ENCODE data around the gene TNXB. TPM values are rescaled to one million over a fixed set of nuclear protein-coding genes. Genes with fewer than 3 reads are reported as not detected.
"Not testable (repeated sequence)": the region's sequence is repeated elsewhere in the genome, so short reads cannot be mapped to it uniquely, and the experiment has no call there.

Gene TNXB
- total and polyA plus RNA-seq, 8 donors = 15.1 to 408 (median 44.6) TPM

DNA sequence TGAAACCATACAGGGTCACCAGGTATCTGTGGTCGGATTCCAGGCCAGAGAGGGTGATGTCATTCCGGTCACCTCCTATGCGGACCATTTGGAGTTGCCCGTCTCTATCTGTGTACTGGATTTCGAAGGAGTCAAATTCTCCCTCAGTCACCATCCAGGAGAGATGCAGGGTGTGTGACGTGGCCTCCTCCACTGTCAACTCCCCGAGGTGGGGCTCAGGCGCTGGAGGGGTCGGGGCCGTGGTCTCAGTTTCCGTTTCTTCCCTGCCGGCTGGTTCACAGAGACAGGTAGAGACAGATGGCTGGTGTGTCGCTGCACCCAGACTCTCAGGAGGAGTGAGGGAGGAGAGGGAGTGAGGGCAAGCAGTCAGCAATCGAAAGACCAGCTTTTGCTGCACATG, 40.3 kb downstream of the TNXB start:
- no peak for DNase-seq
- 86 to 93% (median 88%) methylated on average over 11 to 14 of the region's 14 CpGs for WGBS, 5 donors
- Histone ChIP-seq H3K9me3 (no peaks in the 10 kb centered on the region), H3K36me3 (peaks cover 3 to 53% (median 48%) of the 10 kb centered on the region in 4 donors), H3K4me1 (no peaks in the 10 kb centered on the region), H3K4me3 (no peak overlapping the region), H3K27me3 (no peaks in the 10 kb centered on the region), H3K27ac (no peak overlapping the region)
- TF ChIP-seq EP300 (IDR thresholded peaks at IDR 0.05) (no peak), POLR2A (IDR thresholded peaks at IDR 0.05) (no peak), POLR2AphosphoS5 (IDR thresholded peaks at IDR 0.05) (no peak)
- TF ChIP-seq, protein P1, sequence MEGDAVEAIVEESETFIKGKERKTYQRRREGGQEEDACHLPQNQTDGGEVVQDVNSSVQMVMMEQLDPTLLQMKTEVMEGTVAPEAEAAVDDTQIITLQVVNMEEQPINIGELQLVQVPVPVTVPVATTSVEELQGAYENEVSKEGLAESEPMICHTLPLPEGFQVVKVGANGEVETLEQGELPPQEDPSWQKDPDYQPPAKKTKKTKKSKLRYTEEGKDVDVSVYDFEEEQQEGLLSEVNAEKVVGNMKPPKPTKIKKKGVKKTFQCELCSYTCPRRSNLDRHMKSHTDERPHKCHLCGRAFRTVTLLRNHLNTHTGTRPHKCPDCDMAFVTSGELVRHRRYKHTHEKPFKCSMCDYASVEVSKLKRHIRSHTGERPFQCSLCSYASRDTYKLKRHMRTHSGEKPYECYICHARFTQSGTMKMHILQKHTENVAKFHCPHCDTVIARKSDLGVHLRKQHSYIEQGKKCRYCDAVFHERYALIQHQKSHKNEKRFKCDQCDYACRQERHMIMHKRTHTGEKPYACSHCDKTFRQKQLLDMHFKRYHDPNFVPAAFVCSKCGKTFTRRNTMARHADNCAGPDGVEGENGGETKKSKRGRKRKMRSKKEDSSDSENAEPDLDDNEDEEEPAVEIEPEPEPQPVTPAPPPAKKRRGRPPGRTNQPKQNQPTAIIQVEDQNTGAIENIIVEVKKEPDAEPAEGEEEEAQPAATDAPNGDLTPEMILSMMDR (IDR thresholded peaks at IDR 0.05) = no peak
- intact Hi-C loops (cut with DNase I; ENCODE audit: low total_unique reads) = no loop called here

DNA sequence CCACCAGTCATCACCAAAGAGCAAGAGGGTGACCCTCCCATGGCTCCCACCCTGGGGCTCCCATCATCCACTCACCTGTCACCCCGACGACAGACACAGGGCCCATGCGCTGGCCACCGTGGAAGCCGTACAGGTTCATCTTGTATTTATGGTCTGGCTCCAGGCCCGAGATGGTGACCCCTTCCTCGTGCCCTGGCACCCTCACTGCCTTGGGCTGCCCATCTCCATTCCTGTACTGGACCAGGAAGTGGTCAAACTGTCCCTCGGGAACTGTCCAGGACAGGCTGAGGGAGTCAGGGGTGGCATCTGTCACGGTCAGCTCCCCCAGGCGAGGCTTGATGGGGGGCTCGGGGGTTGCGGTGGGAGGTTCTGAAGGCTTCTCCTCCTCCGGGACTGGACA, 40.8 kb downstream of the TNXB start:
- 87 to 94% (median 90%) methylated on average over 12 to 13 of the region's 13 CpGs; no CpG with 5 or more reads in 1 of the 5 donors for whole genome bisulfite sequencing, 5 donors
- H3K27ac ChIP-seq; intact Hi-C loops (cut with DNase I; ENCODE audit: low total_unique reads); H3K27me3 ChIP-seq; DNase-seq; H3K4me1 ChIP-seq; H3K9me3 ChIP-seq; H3K4me3 ChIP-seq: not testable (repeated sequence)
- peaks cover 3 to 54% (median 45%) of the 10 kb centered on the region in 4 donors for H3K36me3 ChIP-seq

DNA sequence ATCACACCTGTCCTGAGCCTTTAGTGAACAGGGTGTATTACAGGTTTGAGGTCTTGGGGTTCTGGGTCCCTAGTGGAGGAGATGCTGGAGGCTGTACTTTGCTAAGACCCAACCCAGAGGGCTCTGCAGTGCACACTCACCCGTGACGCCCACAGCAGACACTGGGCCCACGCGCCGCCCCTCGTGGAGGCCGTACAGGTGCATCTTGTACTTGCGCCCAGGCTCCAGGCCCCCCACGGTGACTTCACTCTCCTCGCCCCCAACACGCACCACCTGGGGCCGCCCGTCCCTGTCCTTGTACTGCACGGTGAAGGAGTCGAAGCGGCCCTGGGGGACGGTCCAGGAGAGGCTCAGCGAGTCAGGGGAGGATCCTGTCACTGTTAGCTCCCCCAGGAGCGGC, 41.6 kb downstream of the TNXB start:
- DNase-seq; H3K4me3 ChIP-seq; H3K9me3 ChIP-seq; intact Hi-C loops (cut with DNase I; ENCODE audit: low total_unique reads); H3K27me3 ChIP-seq; H3K4me1 ChIP-seq; H3K27ac ChIP-seq: not testable (repeated sequence)
- 87 to 97% (median 91%) methylated on average over 15 to 19 of the region's 19 CpGs for WGBS, 5 donors
- H3K36me3 ChIP-seq = peaks cover 3 to 55% (median 39%) of the 10 kb centered on the region in 4 donors

DNA sequence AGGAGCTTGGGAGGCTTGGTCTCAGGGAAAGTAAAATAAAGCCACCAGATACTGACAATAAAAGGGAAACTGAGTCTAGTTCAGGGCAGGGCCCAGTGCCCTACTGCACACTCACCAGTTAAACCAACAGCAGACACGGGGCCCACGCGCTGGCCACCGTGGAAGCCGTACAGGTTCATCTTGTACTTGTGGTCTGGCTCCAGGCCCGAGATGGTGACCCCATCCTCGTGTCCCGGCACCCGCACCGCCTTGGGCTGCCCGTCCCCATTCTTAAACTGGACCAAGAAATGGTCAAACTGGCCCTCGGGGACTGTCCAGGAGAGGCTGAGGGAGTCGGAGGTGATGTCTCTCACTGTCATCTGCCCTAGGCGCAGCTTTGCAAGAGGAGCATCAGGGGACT, 44.4 kb downstream of the TNXB start:
- no peaks in the 10 kb centered on the region for H3K9me3 ChIP-seq
- H3K27me3 ChIP-seq = no peaks in the 10 kb centered on the region
- no peak overlapping the region for H3K4me3 ChIP-seq
- no peaks in the 10 kb centered on the region for H3K4me1 ChIP-seq
- WGBS, 5 donors = 92 to 95% (median 93%) methylated on average over 14 of the region's 14 CpGs
- H3K36me3 ChIP-seq = peaks cover 3 to 59% (median 46%) of the 10 kb centered on the region in 4 donors
- intact Hi-C loops (cut with DNase I; ENCODE audit: low total_unique reads) = no loop called here
- DNase-seq = no peak
- no peak overlapping the region for H3K27ac ChIP-seq
- TF ChIP-seq EP300 (IDR thresholded peaks at IDR 0.05) (no peak), POLR2A (IDR thresholded peaks at IDR 0.05) (no peak), POLR2AphosphoS5 (IDR thresholded peaks at IDR 0.05) (no peak)
- TF ChIP-seq, protein P1 (IDR thresholded peaks at IDR 0.05) = no peak

DNA sequence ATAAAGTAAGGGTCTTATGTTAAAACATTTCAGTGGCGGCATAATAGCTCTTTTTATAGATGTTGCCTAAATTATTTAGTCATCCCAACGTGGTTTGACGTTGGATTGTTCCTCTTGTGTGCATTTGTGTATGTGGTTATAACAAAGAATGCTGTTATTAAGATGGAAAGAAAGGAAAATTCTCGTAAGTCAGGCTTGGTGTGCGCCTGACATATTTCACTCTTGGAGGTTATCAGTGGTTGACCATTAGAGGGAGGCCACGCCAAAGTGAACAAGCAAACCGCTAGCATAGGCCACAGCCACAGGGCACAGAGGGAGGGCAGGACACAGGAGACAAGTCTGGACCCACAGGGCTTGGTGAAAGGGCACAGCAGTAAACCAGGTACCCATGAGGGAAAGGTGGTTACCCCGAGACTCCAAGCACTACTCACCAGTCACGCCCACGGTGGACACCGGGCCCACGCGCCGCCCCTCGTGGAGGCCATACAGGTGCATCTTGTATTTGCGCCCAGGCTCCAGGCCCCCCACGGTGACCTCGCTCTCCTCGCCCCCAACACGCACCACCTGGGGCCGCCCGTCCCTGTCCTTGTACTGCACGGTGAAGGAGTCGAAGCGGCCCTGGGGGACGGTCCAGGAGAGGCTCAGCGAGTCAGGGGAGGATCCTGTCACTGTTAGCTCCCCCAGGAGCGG, 48.0 kb downstream of the TNXB start:
- no peaks in the 10 kb centered on the region for H3K9me3 ChIP-seq
- H3K27me3 ChIP-seq = no peaks in the 10 kb centered on the region
- H3K4me3 ChIP-seq = no peak overlapping the region
- intact Hi-C loops (cut with DNase I; ENCODE audit: low total_unique reads) = no loop called here
- no peak overlapping the region for H3K27ac ChIP-seq
- TF ChIP-seq POLR2A (IDR thresholded peaks at IDR 0.05) = no peak
- TF ChIP-seq POLR2AphosphoS5 (IDR thresholded peaks at IDR 0.05) = no peak
- TF ChIP-seq EP300 (IDR thresholded peaks at IDR 0.05) = no peak
- TF ChIP-seq, protein P1 (IDR thresholded peaks at IDR 0.05) = no peak
- no peaks in the 10 kb centered on the region for H3K4me1 ChIP-seq
- peaks cover 3 to 49% (median 39%) of the 10 kb centered on the region in 4 donors for H3K36me3 ChIP-seq
- DNase-seq = no peak
- WGBS, 5 donors = 77 to 87% (median 77%) methylated on average over 23 to 28 of the region's 28 CpGs
